Epithelial cell of esophagus (primary cell): ENCODE results near the gene CACNA1F.

ENCODE experiments used
- DNase-seq: peaks from one replicate; pipeline ENCODE4 v3.0.0; 2010; ENCODE audit warnings: low read depth
- H3K4me3 ChIP-seq: 2 replicates; pipeline ENCODE4 v1.5.1; 2011; ENCODE audit warnings: mild to moderate bottlenecking, low read length, control low read depth
- CTCF ChIP-seq: IDR thresholded peaks from 2 replicates; pipeline ENCODE4 v1.5.1; 2011; ENCODE audit warnings: low read depth, mild to moderate bottlenecking, low read length, control low read depth, inconsistent platforms; ENCODE audit not compliant: insufficient read depth; ENCODE audit errors: missing control alignments

The CACNA1F gene

GRCh38 chrX:49243166-49243565 is 10.0 kb upstream of the CACNA1F start:
- no peak overlapping the region for H3K4me3 ChIP-seq
- no peak for TF ChIP-seq CTCF
- no peak for DNase-seq

- peak; percentile 2 for DNase-seq
- no peak overlapping the region for H3K4me3 ChIP-seq
- TF ChIP-seq CTCF, result no peak
Observed at GRCh38 chrX:49242545-49243066, 9.5 kb upstream of the CACNA1F start.

GRCh38 chrX:49238735-49239134 is 5.6 kb upstream of the CACNA1F start:
- no peak overlapping the region for H3K4me3 ChIP-seq
- no peak for DNase-seq
- no peak for TF ChIP-seq CTCF

- H3K4me3 ChIP-seq, result no peak overlapping the region
- DNase-seq, result no peak
- no peak for TF ChIP-seq CTCF
Observed at GRCh38 chrX:49237060-49237459, 3.9 kb upstream of the CACNA1F start.

GRCh38 chrX:49233887-49234555 is 881 bp upstream of the CACNA1F start:
- no peak overlapping the region for H3K4me3 ChIP-seq
- no peak for TF ChIP-seq CTCF
- no peak for DNase-seq

GRCh38 chrX:49232525-49232924 is 615 bp downstream of the CACNA1F start:
- no peak overlapping the region for H3K4me3 ChIP-seq
- no peak for DNase-seq
- no peak for TF ChIP-seq CTCF
